GM23338 (cell line): ENCODE data around the gene GPRC5D.

Source experiments
- CREB1 ChIP-seq: fragments of 250-450 bp; sonication (Bioruptor Pico); IDR thresholded peaks from 2 replicates; pipeline ENCODE4 v1.5.0; 2020; ENCODE audit warnings: low read depth, mild to moderate bottlenecking, moderate library complexity
- CTCF ChIP-seq, 2 experiments: fragments of 200-600 bp in 1 of 2; sonication (generic) in 1 of 2; conservative IDR thresholded peaks; 2 replicates each; pipeline versions ENCODE4 v1.5.1 to v1.6.1; 2016 to 2017; ENCODE audit warnings: antibody characterized with exemption in 2 of 2, low read depth in 2 of 2, mild to moderate bottlenecking in 2 of 2, moderate library complexity in 1 of 2
- ETS1 ChIP-seq: IDR thresholded peaks from 2 replicates; pipeline ENCODE4 v1.6.1; 2016; ENCODE audit warnings: antibody characterized with exemption
- EZH2 ChIP-seq: fragments of 200-600 bp; sonication (generic); IDR thresholded peaks from one replicate; pipeline ENCODE4 v1.8.0; 2017; ENCODE audit warnings: antibody characterized with exemption, mild to moderate bottlenecking, low read depth; ENCODE audit not compliant: unreplicated experiment
- EZH2phosphoT487 ChIP-seq: fragments of 200-600 bp; sonication (generic); IDR thresholded peaks from one replicate; pipeline ENCODE4 v1.8.1; 2018; ENCODE audit warnings: antibody characterized with exemption; ENCODE audit not compliant: unreplicated experiment
- JUNB ChIP-seq: IDR thresholded peaks from one replicate; pipeline ENCODE4 v1.6.1; 2016; ENCODE audit warnings: antibody characterized with exemption; ENCODE audit not compliant: unreplicated experiment
- NANOG ChIP-seq: IDR thresholded peaks from 2 replicates; pipeline ENCODE4 v1.6.1; 2016; ENCODE audit warnings: antibody characterized with exemption, borderline replicate concordance
- POLR2AphosphoS5 ChIP-seq: IDR thresholded peaks from 2 replicates; pipeline ENCODE4 v1.6.1; 2016; ENCODE audit warnings: antibody characterized with exemption, low read depth
- REST ChIP-seq: IDR thresholded peaks from one replicate; pipeline ENCODE4 v1.6.1; 2018; ENCODE audit warnings: antibody characterized with exemption; ENCODE audit not compliant: unreplicated experiment
- STAT1 ChIP-seq: IDR thresholded peaks from one replicate; pipeline ENCODE4 v1.6.1; 2016; ENCODE audit warnings: antibody characterized with exemption; ENCODE audit not compliant: unreplicated experiment
- ZNF114 ChIP-seq: fragments of 250-450 bp; sonication (Bioruptor Pico); IDR thresholded peaks from 2 replicates; pipeline ENCODE4 v1.5.0; 2020; ENCODE audit warnings: mild to moderate bottlenecking, moderate library complexity
- ZNF331 ChIP-seq: fragments of 250-450 bp; sonication (Bioruptor Pico); IDR thresholded peaks from 2 replicates; pipeline ENCODE4 v1.5.0; 2020; ENCODE audit warnings: low read depth, mild to moderate bottlenecking, moderate library complexity
- ZNF462 ChIP-seq: fragments of 250-450 bp; sonication (Bioruptor Pico); IDR thresholded peaks from 2 replicates; pipeline ENCODE4 v1.5.0; 2020; ENCODE audit warnings: mild to moderate bottlenecking, moderate library complexity

GRCh38 chr12:12927211-12928079 is 24.5 kb downstream of the GPRC5D start:
- TF ChIP-seq CTCF (conservative IDR thresholded peaks at IDR 0.05; ENCODE audit: low read depth in 2 of 2) = no peak
- no peak for TF ChIP-seq EZH2
- TF ChIP-seq EZH2phosphoT487 = no peak
- TF ChIP-seq POLR2AphosphoS5 = no peak
- no peak for TF ChIP-seq ZNF331 (CRISPR knock-in tag)
- no peak for TF ChIP-seq REST
- no peak for TF ChIP-seq JUNB
- no peak for TF ChIP-seq CREB1 (CRISPR knock-in tag)
- TF ChIP-seq STAT1 = no peak
- TF ChIP-seq ETS1 = no peak
- no peak for TF ChIP-seq ZNF114 (CRISPR knock-in tag)
- TF ChIP-seq NANOG = no peak
- TF ChIP-seq ZNF462 (CRISPR knock-in tag) = no peak
